Activated naive CD4-positive, alpha-beta T cell (primary cell): ENCODE data around the gene RAPGEF5.
"Not testable (repeated sequence)": the region's sequence is repeated elsewhere in the genome, so short reads cannot be mapped to it uniquely, and the experiment has no call there.

Source experiments
- DNase-seq, 4 experiments: peaks; one replicate each; lab custom pipeline; 2025; lab: John Stamatoyannopoulos, UW

The RAPGEF5 gene

GRCh38 chr7:22082553-22082885 lies 274.4 kb downstream of the RAPGEF5 start:
- no peak for DNase-seq

DNA sequence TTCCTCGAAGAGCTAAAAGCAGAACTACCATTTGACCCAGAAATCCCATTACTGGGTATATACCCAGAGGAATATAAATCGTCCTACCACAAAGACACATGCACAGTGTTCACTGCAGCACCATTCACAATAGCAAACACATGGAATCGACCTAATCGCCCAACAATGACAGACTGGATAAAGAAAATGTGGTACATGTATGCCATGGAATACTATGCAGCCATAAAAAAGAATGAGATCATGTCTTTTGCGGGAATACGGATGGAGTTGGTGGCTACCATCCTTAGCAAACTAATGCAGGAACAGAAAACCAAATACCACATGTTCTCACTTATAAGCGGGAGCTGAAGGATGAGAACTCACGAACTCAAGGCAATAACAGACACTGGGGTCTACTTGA lies 276.7 kb downstream of the RAPGEF5 start:
- DNase-seq = not testable (repeated sequence)

GRCh38 chr7:22078872-22079271 lies 278.1 kb downstream of the RAPGEF5 start:
- not testable (repeated sequence) for DNase-seq

- no peak for DNase-seq
These were observed 281.4 kb downstream of the RAPGEF5 start for GRCh38 chr7:22075561-22075960.

DNA sequence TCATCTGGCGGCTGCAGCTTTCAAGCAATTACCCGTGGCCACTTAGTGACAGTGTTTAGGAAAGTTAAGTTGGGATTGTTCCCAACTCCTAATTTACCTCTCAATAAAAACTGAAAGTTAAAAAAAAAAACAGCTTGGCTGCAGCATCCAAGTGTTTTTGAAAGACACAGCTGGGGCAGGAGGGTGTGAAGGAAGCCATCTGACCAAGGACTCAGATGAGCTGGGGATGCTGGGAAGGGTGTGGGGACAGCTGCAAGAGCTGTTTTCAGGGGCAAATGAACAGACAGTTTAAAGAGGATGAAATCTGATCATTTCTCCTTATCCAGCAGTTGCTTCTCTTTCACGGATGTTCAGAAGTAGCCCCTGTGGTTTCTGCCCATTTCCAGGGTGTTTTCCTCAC lies 282.1 kb downstream of the RAPGEF5 start:
- DNase-seq = no peak
